K562 (cell line): Measurements from ENCODE around the gene ZDHHC1.

Experiments used
- ATF2 ChIP-seq: sonication (generic); formaldehyde crosslinking; IDR thresholded peaks from 2 replicates; pipeline ENCODE4 v1.8.1; 2022; ENCODE audit warnings: missing genetic modification reagents
- CREB3L1 ChIP-seq: fragments of 450-650 bp; IDR thresholded peaks from 2 replicates; pipeline ENCODE4 v1.6.1; 2014; ENCODE audit warnings: low read depth, mild to moderate bottlenecking, moderate library complexity, borderline replicate concordance
- DPF2 ChIP-seq: fragments of 450-650 bp; IDR thresholded peaks from 2 replicates; pipeline ENCODE4 v1.6.1; 2016
- GATA2 ChIP-seq: sonication (generic); formaldehyde crosslinking; IDR thresholded peaks from 2 replicates; pipeline ENCODE4 v1.4.0; 2020; ENCODE audit warnings: mild to moderate bottlenecking, missing genetic modification reagents
- HCFC1 ChIP-seq: IDR thresholded peaks from 2 replicates; pipeline ENCODE4 v1.6.1; 2012; ENCODE audit warnings: low read depth, low read length, improper control_type of control experiment
- HEY1 ChIP-seq: fragments of 250-450 bp; sonication (Bioruptor Pico); IDR thresholded peaks from 2 replicates; pipeline ENCODE4 v1.5.0; 2020; ENCODE audit warnings: mild to moderate bottlenecking, moderate library complexity, borderline replicate concordance
- NFE2L1 ChIP-seq: fragments of 450-650 bp; IDR thresholded peaks from 2 replicates; pipeline ENCODE4 v1.6.1; 2016; ENCODE audit warnings: missing genetic modification characterization, low read depth, mild to moderate bottlenecking, missing compliant biosample characterization, moderate library complexity, borderline replicate concordance
- POLR3A ChIP-seq: IDR thresholded peaks from 2 replicates; pipeline ENCODE4 v1.6.1; 2011; ENCODE audit warnings: borderline replicate concordance, mild to moderate bottlenecking, moderate library complexity; ENCODE audit not compliant: insufficient read length, insufficient read depth; ENCODE audit errors: extremely low read depth
- TCF15 ChIP-seq: fragments of 250-450 bp; sonication (Bioruptor Pico); IDR thresholded peaks from 2 replicates; pipeline ENCODE4 v1.8.0; 2022; ENCODE audit warnings: moderate library complexity, mild to moderate bottlenecking, inconsistent platforms
- ZNF512 ChIP-seq: IDR thresholded peaks from 2 replicates; pipeline ENCODE4 v1.6.1; 2016; ENCODE audit warnings: missing genetic modification characterization, missing compliant biosample characterization

- TF ChIP-seq ATF2 (CRISPR knock-in tag) (no peak), TCF15 (CRISPR knock-in tag) (no peak), HEY1 (CRISPR knock-in tag) (no peak), POLR3A (no peak), NFE2L1 (tag) (no peak), ZNF512 (tag) (no peak), GATA2 (CRISPR knock-in tag) (no peak), DPF2 (no peak), HCFC1 (no peak), CREB3L1 (no peak)
Measured at GRCh38 chr16:67464565-67464964, 48.3 kb upstream of the ZDHHC1 start.
